A673 (cell line): Measurements from ENCODE around the gene PILRA.

Experiments
- EZH2 ChIP-seq: fragments of 200-600 bp; sonication (generic); IDR thresholded peaks from 2 replicates; pipeline ENCODE4 v1.6.1; 2017; ENCODE audit warnings: borderline replicate concordance, low read depth, mild to moderate bottlenecking, mixed read lengths, antibody characterized with exemption, low read length; ENCODE audit not compliant: poor library complexity, severe bottlenecking
- TF ChIP-seq, protein P1 (sequence below): fragments of 300-800, 200-600 bp; sonication (generic); conservative IDR thresholded peaks from 2 replicates; pipeline ENCODE4 v1.5.1; 2017; ENCODE audit warnings: low read depth, mild to moderate bottlenecking, antibody characterized with exemption, low read length, moderate library complexity, mixed read lengths

DNA sequence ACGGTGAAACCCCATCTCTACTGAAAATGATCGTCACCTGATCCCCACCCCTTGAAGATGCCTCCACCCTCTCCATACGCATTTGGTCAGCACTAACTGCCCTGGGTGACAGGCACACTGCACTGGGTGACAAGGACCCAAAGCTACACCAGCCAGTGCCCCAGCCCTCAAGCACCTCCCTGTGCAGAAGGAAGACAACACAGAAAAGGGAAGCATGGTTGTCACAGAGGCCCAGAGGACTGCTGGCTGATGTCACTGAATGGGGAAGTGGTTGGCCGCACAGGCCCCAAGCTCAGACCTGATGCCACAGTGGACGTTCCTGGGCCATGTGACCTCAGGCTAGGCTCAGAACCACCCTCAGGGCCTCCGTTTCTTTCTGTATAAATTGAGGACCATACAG lies 4.2 kb upstream of the PILRA start:
- TF ChIP-seq, protein P1, sequence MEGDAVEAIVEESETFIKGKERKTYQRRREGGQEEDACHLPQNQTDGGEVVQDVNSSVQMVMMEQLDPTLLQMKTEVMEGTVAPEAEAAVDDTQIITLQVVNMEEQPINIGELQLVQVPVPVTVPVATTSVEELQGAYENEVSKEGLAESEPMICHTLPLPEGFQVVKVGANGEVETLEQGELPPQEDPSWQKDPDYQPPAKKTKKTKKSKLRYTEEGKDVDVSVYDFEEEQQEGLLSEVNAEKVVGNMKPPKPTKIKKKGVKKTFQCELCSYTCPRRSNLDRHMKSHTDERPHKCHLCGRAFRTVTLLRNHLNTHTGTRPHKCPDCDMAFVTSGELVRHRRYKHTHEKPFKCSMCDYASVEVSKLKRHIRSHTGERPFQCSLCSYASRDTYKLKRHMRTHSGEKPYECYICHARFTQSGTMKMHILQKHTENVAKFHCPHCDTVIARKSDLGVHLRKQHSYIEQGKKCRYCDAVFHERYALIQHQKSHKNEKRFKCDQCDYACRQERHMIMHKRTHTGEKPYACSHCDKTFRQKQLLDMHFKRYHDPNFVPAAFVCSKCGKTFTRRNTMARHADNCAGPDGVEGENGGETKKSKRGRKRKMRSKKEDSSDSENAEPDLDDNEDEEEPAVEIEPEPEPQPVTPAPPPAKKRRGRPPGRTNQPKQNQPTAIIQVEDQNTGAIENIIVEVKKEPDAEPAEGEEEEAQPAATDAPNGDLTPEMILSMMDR: no peak
- no peak for TF ChIP-seq EZH2
